DMS114 treated with DMSO at 0.1 percent for 48 hours (cell line): ENCODE measurements around the gene STX18.
"Not testable (repeated sequence)": the region's sequence is repeated elsewhere in the genome, so short reads cannot be mapped to it uniquely, and the experiment has no call there.

Experiments used
- DNase-seq: peaks from one replicate; lab custom pipeline; 2025; ENCODE audit not compliant: unreplicated experiment; lab: John Stamatoyannopoulos, UW

STX18 gene

DNA sequence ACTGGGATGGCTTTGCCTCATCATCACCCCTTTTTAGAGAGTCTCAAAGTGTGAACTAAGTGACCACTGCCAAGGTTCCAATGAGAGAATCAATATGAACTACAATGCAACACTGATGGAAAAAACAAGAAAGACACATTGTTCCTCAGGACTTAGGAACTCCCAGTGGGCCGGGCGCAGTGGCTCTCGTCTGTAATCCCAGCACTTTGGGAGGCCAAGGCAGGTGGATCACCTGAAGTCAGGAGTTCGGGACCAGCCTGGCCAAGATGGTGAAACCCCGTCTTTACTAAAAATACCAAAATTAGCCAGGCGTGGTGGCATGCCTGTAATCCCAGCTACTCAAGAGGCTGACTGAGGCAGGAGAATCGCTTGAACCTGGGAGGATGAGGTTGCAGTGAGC lies 119.7 kb downstream of the STX18 start:
- not testable (repeated sequence) for DNase-seq

DNA sequence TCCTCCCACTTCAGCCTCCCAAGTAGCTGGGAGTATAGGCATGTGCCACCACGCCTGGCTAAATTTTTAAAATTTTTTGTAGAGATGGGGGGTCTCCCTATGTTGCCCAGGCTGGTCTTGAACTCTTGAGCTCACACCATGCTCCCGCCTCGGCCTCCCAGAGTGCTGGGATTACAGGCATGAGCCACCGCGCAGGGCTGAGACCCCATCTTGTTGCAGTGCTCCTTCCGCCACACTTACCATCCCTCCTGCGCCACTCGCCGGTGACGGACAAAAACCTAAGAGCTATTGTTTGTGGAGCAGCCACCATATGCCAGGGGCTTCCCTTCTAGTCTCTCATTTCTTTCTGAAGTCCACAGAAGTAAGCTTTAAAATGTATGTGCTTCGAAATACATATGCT lies 120.5 kb downstream of the STX18 start:
- no peak for DNase-seq

DNA sequence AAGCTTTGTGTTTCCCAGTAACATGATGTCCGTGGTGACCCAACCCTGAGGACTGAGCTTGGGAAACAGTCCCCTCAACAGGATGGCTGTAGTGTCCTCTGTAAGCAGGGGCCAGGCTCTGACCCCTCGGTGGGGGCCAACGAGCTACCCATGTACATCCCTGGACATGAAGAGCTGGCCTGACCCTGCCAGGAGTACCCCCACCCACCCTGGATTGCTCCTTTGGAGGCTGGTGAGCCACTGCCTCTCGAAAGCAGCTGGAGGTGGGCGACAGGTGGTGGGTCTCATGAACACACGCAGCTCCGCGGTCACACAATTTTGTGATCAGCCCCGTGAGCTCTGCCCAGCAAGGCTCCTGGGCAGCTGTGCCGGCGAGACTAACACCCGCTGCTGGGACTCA lies 121.4 kb downstream of the STX18 start:
- DNase-seq, result no peak

DNA sequence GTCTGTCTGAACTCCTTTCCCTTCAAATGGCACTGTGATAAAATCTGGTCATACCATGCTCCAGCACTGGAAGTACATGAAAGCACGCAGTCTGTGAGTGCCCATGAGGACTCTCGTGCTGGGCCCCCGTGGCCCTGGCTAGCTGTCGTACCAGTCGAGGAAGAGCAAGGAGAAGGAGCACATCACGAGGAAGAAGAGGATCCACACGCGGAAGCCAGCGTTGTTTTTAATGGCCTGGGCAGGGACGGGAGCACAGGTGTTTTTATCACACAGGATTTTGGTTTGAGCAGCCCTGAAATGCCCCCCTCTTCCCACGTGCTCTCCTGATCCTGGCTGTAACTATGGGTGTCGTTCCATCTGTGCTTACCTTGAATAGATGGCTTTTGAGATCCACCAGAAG lies 122.0 kb downstream of the STX18 start:
- DNase-seq, result no peak

DNA sequence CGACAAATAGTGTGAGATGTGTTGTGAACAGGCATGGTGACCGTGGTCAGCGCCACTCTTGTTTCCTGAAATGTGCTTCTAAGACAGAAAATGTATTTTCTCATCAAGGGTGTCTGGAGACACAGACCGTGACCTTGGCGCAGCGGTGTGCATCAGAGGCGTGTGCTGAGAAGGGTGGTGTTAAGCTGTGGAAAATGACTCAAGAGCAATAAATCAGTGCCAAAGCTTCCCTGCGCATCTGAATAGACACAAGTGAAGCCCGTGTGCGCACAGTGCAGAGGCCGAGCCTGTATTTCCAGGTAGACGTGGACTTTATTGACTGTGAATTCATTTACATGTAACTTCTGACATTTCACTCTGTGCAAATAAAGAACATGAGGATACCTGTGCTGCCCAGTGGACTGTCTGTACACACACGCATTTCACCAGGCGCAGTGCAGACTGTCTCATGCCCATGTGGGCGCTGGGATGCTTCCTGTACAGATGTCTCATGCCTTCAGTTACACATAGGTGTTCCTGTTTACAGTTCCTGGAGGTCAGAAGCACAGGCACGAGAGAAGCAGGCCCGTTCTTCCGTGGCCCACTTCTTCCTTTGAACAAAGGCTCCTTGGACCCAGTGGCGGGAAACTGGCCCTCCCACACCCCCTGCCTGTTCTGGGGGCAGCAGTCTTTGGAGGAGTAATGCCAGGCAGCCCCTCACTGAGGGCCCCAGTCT lies 123.0 kb downstream of the STX18 start:
- no peak for DNase-seq

DNA sequence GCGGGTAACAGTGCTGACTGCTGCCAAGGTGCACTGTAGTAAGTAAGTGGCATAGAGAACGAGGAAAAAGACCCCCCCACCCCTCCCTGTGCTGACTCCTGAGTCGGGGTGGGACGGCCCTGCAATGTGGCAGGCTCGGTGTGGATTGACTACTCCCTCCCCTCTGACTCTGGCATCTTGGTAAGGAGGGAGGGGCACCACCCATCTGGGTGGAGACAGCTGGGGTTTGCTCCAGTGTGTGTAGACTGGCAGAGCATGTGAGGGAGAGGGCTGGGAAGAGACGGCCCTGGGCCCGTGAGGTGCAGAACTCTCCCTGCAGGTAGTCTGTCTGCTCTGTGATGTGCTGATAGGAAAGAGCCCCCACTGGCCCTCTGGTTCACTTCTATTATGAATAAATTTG lies 124.0 kb downstream of the STX18 start:
- no peak for DNase-seq

DNA sequence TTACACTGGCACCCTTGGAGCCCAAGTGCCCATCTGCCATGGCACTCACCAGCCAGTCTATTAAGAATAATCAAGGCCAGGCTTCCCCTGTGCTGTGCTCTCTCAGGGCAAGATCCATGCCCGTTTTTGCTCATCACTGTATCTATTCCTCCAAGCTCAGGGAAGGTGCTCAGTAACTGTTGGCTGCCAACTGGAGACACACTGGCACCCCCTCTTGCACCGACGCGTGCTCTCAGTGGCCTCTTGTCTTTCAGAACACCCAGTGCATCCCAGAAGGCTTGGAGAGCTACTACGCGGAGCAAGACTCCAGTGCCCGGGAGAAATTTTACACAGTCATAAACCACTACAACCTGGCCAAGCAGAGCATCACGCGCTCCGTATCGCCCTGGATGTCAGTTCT lies 124.9 kb downstream of the STX18 start:
- DNase-seq, result no peak

DNA sequence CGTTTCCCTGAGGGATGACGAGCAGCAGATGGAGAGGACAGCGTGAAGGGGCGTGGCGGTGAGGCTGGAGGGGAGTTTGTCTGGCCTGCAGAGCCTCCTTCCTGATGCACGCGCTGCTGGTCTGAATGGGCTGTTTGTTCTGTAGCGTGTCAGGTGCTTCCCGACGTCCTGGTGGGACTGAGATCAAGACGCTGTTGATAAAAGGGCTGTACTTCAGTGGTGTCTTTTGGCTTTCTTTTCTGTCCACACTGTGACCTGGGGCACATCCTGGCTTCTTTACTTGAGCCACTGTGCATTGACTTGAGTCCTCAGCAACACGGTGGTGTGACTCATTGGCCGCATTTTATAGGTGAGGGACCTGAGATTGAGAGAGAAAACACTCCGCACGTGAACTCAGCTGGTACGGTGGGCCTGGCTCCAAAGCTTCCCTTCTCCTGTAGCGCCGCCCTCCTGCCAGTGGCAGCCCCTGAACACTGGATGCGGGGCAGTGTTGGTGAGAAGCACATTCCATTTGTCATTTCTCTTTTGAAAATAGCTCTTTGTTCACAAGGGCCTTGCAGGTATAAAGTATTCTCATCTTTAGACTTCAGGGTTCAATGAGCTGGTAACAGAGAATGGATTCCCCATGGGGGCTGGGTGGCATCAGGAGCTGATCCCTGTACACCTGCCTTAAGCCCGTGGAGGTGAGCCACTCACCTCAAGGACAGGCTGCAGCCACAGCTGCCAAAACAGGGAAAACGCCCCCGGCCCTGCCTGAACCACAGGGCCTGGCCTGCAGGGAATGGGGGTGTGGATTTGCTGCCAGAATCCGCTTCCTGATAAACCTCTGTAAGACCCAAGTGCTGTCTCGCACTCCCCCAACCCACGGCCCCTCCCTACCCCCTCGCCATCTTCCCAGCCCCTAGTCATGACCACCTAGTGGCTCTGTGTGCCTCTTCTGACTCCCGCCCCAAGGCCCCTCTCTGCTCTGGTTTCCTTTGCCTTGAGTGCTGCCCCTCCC lies 125.7 kb downstream of the STX18 start:
- no peak for DNase-seq

DNA sequence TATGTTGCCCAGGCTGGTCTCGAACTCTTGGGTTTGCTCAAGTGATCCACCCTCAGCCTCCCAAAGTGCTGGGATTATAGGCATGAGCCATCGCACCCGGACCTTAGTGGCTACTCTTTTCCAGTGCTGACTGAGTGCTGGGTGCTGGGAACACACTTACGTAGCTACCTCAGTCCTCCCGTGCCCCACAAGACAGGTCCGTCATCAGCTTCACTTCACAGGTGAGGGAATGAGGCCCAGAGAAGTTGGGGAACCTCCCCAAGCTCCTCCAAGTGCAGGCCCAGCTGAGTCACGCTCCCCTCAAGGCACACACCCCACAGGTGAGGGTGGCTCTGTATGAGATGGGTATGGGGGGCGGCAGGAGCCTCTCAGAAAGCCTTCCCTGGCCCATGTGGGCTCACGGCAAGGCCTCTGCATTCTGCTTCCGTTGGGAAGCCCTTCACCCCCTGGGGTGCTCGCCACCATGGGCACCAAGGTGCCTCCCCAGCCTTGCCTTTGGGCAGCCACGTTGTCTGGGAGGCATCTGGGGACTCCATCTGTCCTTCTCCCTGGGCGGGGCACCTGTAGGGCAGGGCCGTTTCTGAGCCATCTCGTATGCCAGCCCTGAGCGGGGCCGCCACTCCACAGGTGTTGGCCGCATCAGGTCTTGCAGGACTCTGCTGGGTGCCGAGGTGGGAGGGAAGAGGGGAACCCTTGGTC lies 126.6 kb downstream of the STX18 start:
- DNase-seq, result no peak

DNA sequence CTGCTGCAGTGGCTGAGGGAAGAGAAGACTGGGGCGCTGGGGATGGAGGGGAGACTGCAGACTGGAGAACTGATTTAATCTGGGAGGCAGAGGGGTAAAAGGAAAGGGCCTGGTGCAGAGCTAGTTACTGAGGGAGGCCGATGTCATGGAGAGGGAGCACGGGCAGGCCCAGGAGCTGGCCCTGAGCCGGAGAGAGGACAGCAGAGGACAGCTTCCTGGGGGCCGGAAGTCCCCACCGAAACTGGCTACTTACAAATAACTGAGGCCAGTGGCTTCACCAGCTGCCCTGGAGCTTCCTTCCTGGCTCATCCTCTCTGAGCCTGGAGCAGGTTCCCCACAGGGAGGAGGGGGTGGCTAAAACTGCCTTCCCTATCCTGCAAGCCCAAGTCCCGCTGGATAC lies 128.0 kb downstream of the STX18 start:
- no peak for DNase-seq

DNA sequence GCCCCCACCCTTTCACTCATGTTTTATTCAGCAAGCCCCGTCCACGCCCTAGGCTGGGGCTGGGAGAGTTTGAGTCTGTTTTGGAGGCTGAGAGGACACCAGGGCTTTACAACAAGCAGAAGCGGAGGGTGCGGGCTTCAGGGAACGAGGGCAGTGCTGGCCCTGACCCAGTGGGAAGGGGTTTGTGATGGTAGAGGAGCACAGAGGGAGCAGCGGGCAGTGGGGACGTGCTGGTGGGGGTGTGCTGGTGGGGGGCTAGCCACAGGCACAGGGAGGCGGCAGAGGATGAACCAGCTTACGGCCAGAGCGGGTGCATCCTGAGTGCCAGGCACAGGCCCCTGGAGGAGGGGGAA lies 128.5 kb downstream of the STX18 start:
- DNase-seq, result no peak

DNA sequence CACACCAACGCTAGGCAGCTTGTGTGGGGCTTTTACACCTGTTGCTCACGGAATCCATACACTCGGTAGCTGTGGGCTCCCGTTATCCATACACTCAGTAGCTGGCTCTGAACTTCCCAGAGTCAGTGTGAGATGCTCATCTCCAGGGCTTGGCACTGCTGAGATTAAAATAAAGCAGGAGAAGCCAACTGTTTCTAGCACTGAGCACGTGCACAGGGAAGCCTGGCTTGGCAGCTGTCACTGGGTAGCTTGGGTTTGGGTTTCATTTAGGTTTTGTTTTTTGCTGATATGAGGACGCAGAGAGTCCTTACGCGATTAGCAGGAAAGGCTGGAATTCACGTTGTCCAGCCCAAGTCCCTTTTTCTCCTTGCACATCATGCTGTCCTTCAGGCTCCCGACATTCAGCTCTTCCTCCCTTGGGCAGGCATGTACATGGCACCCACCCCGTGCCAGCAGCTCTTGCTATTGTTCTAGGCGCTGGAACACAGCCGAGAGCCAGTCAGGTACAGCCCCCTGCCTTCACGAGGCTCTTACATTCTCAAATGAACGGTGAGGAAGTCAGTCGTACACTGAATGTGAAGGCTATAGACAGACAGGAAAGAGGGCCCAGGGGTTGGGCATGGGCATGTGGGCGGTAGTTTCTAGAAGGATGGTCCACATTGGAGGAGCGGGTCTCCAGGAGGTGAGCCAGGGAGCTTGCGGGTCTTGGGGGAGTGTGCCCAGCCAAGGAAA lies 129.0 kb downstream of the STX18 start:
- no peak for DNase-seq

DNA sequence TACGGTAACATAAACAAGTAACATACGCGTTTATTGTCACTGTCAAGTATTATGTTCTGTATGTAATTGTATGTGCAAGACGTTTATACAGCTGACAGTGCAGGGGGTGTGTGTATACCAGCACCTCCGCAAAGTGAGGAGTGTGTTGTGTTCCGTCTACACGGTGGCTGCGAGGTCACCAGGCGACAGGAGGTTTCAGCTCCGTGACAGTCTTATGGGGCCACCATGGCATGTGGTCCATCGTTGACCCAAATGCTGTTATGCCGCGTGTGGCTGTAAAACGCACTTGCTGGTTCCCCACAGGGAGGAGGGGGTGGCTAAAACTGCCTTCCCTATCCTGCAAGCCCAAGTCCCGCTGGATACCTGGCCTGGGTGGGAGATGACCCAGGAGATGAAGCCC lies 129.9 kb downstream of the STX18 start:
- DNase-seq, result no peak

DNA sequence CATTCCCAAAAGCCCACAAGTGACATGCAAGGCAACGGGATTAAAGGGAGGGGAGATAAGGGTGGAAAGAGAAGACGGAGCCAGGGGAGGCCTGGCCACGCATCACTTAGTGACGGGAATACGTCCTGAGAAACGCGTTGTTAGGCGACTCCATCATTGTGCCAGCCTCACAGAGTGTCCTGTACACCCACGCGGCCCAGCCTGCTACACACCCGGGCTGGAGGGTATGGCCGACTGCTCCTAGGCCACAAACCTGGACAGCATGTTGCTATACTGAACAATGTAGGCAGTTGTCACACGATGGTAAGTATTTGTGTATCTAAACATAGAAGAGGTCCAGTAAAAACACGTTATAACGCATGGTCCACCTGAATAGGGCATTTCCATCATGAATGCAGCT lies 131.6 kb downstream of the STX18 start:
- no peak for DNase-seq

DNA sequence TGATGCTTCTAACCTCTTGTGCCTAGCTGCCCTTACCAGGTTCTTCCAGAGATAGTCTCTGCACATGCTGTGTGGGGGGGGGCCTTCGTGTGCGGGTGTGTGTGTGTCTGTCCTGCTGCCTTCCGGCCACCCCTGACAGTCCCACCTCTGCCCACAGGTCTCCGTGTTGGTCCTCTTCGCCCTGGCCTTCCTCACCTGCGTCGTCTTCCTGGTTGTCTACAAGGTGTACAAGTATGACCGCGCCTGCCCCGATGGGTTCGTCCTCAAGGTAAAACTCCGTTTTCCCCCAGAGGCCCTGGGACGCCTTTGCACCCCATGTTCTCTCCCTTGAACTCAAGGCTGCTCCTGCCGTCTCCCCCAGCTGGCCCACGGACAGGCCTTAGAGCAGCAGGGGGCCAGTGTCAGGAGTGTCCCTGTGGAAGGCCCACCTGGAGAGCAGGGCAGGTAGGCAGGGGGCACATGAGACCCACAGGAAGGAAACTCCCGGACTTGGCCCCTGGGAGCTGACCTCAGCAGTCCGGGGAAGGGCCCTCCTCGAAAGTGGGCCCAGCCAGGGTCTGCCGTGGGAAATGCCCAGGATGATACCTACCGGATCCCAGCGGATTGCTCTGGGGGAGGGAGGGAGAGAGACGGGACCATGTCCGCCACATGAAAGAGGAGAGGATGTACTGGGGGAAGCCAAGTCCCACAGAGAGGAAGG lies 132.3 kb downstream of the STX18 start:
- no peak for DNase-seq

DNA sequence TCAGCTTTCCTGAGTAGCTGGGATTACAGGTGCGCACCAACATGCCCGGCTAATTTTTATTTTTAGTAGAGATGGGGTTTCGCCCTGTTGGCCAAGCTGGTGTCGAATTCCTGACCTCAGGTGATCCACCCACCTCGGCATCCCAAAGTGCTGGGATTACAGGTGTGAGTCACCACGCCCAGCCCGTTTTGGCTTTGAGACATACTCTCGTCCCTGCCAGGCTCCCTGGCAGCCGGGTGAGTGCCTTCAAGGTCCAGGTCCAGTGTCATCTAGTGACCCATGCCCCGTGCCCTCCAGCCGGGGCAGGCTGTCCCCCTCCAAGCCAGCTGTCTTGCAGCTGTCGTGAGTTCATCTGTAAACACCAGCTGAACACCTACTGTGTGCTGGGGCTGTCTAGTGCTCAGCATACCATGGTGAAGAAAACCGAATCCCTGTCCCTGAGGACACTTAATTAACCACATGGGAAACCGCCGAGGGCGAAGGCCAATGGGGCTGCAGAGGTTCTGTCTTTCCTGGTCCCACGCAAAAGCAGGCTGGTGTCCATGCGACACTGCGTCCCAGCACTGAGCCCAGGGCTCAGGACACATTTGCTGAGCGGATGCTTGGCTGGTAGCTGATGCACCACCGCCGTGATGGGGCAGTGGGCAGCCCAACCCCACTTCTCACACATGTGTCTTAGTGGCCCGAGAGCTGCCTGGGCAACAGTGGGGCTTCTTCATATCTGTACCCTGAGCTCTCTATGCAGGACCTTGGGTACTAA lies 133.1 kb downstream of the STX18 start:
- no peak for DNase-seq

DNA sequence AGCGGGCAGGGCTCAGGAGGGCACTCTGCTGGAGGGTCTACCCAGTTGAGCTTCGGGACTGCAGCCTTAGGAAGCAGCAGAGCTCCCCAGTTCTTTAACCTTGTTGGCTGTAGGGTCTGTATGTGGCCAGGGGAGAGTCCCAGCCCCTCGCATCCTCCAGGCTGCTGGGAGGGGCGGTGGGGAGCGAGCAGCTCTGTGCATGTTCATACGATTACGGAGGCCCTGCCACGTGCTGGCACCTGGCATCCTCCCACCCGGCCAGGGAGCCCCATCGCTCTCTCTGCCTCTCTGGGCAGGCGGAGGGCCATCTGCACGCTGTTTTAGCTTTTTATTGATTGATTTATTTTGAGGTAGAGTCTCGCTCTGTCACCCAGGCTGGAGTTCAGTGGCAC lies 133.7 kb downstream of the STX18 start:
- DNase-seq, result no peak

DNA sequence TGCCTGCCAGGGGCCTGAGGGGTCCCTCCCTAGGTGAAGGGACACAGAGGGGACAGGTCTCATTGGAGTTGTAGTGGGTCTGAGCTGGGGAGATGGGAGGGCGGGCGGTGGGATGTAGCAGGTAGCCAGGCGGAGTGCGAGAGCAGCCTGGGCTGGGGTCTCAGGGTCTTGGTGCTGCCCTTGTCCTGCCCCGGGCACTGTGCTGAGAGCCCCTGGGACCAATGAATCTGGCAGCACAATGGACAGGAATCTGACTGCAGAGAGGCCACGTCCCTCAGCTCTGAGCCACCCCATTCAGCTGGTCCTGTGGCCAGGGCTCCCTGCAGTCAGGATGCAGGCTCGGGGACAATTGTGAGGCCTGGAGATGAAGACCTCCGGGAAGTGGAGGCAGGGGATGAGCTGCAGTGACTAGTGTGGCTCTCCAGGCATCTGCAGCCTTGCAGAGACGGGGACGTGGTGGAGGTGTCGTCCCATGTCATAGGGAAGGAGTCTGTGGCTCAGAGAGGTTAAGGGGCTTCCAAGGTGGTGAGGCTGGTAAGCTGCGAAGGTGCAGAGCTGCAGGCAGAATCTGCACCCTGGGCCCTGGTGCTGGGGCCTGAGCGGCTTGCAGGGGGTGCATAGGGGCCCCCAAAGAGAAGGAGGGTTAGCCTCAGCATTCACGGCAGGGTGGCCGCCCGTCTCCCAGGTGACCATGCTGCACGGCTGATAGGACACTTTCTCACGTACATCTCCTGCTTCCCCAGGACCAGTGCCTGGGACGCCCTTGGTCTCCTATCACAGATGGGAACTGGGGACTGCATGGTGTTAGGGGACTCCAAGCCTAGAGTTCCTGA lies 134.3 kb downstream of the STX18 start:
- no peak for DNase-seq
